B cell (primary cell): ENCODE measurements around the gene GNG7. TPM values are rescaled to one million over a fixed set of nuclear protein-coding genes. Genes with fewer than 3 reads are reported as not detected.

Experiments
- ATAC-seq: fragments of 200-7000 bp; cut with Tn5 transposase; one replicate; pipeline ENCODE4 v1.10.0; 2021; ENCODE audit warnings: low read depth, mild to moderate bottlenecking, moderate number of reproducible peaks, moderate library complexity
- CTCF ChIA-PET: fragments of 350-600 bp; sonication (Branson Sonifier 250); formaldehyde crosslinking; loops from one replicate; lab custom pipeline; 2021; ENCODE audit warnings: antibody characterized with exemption, inconsistent platforms; lab: Charles Lee
- POLR2A ChIA-PET: fragments of 350-600 bp; sonication (Branson Sonifier 250); formaldehyde crosslinking; loops from one replicate; lab custom pipeline; 2021; ENCODE audit warnings: antibody characterized with exemption; lab: Charles Lee
- DNase-seq: peaks from one replicate; pipeline ENCODE4 v3.0.0; 2013
- H2AFZ ChIP-seq: 2 replicates; pipeline ENCODE4 v1.6.1; 2012; ENCODE audit warnings: mild to moderate bottlenecking, low read depth, low read length; ENCODE audit not compliant: insufficient read depth, poor library complexity, severe bottlenecking
- H3K27ac ChIP-seq, 2 donors: 1 replicate in 1 of 2; 2 replicates in 1 of 2; pipeline ENCODE4 v1.5.1; 2012 to 2013; ENCODE audit warnings: low read length in 2 of 2, mild to moderate bottlenecking in 2 of 2, moderate library complexity in 1 of 2
- H3K27me3 ChIP-seq, 4 experiments: fragments of 200-600 bp in 1 of 4; sonication (generic) in 1 of 4; replicated peaks in 1 of 4; 1 replicate in 2 of 4; 2 replicates in 2 of 4; pipeline versions ENCODE4 v1.6.1 to v1.7.0; 2013 to 2016; ENCODE audit warnings: low read length in 3 of 4, mild to moderate bottlenecking in 2 of 4, mixed read lengths in 1 of 4, moderate library complexity in 1 of 4; ENCODE audit not compliant: insufficient read depth in 4 of 4, control insufficient read depth in 3 of 4; ENCODE audit errors: control extremely low read depth in 1 of 4
- H3K36me3 ChIP-seq, 2 experiments: replicated peaks in 1 of 2; 1 replicate in 1 of 2; 2 replicates in 1 of 2; pipeline versions ENCODE4 v1.6.1 to v1.7.1; 2013; ENCODE audit warnings: low read length in 1 of 2; ENCODE audit not compliant: insufficient read depth in 2 of 2, control insufficient read depth in 1 of 2; ENCODE audit errors: control extremely low read depth in 1 of 2, extremely low read depth in 1 of 2
- H3K4me1 ChIP-seq, 2 donors: fragments of 200-600 bp in 1 of 2; sonication (generic) in 1 of 2; 1 replicate in 1 of 2; 2 replicates in 1 of 2; pipeline versions ENCODE4 v1.5.1 to v1.6.1; 2013 to 2017; ENCODE audit warnings: low read length in 2 of 2; ENCODE audit not compliant: control insufficient read depth in 2 of 2, insufficient read depth in 2 of 2
- H3K4me2 ChIP-seq: replicated peaks from 2 replicates; pipeline ENCODE3; 2012; ENCODE audit warnings: mild to moderate bottlenecking, low read depth, low read length; ENCODE audit not compliant: poor library complexity, severe bottlenecking
- H3K4me3 ChIP-seq, 5 experiments: fragments of 200-600 bp in 1 of 5; sonication (generic) in 1 of 5; 1 replicate in 3 of 5; 2 replicates in 2 of 5; pipeline versions ENCODE4 v1.5.1 to v1.7.0; 2011 to 2016; ENCODE audit warnings: low read length in 4 of 5, mild to moderate bottlenecking in 4 of 5, low read depth in 2 of 5, control low read depth in 1 of 5, moderate library complexity in 1 of 5; ENCODE audit not compliant: insufficient read depth in 1 of 5; ENCODE audit errors: control extremely low read depth in 1 of 5, extremely low read depth in 1 of 5
- H3K79me2 ChIP-seq: fragments of 200-600 bp; sonication (generic); one replicate; pipeline ENCODE4 v1.6.0; 2016; ENCODE audit warnings: low read length; ENCODE audit not compliant: control insufficient read depth, insufficient read depth
- H3K9ac ChIP-seq: fragments of 200-600 bp; sonication (generic); 2 replicates; pipeline ENCODE4 v1.6.1; 2017; ENCODE audit warnings: mild to moderate bottlenecking, low read length, moderate library complexity
- H3K9me3 ChIP-seq, 3 donors: one replicate each; pipeline versions ENCODE4 v1.6.1 to v1.7.1; 2013; ENCODE audit warnings: low read length in 2 of 3; ENCODE audit not compliant: control insufficient read depth in 2 of 3, insufficient read depth in 1 of 3; ENCODE audit errors: control extremely low read depth in 1 of 3
- H4K20me1 ChIP-seq: 2 replicates; pipeline ENCODE4 v1.6.0; 2012; ENCODE audit warnings: mild to moderate bottlenecking, low read length; ENCODE audit not compliant: insufficient read depth, control insufficient read depth, poor library complexity, severe bottlenecking
- H3K27ac Mint-ChIP-seq: one replicate; pipeline ENCODE4 v1.8.0; 2021; ENCODE audit warnings: mixed read lengths
- H3K27me3 Mint-ChIP-seq: one replicate; pipeline ENCODE4 v1.8.0; 2021; ENCODE audit warnings: mixed read lengths
- H3K4me1 Mint-ChIP-seq: one replicate; pipeline ENCODE4 v1.8.0; 2021; ENCODE audit warnings: mixed read lengths
- H3K4me3 Mint-ChIP-seq: one replicate; pipeline ENCODE4 v1.8.0; 2021; ENCODE audit warnings: mixed read lengths
- H3K9me3 Mint-ChIP-seq: one replicate; pipeline ENCODE4 v1.8.0; 2022; ENCODE audit warnings: mixed read lengths; ENCODE audit not compliant: insufficient read depth
- EZH2 ChIP-seq: IDR thresholded peaks from 2 replicates; pipeline ENCODE4 v1.6.1; 2012; ENCODE audit warnings: borderline replicate concordance, low read depth, mild to moderate bottlenecking, moderate library complexity, low read length; ENCODE audit not compliant: insufficient read depth, poor library complexity, severe bottlenecking
- WGBS: methylation state at CpG from one replicate; pipeline ENCODE4 v1.1.5; 2013; ENCODE audit warnings: missing lambda C conversion rate; ENCODE audit not compliant: insufficient coverage; 5-methylcytosine and 5-hydroxymethylcytosine counted together
- intact Hi-C: fragments of 100-400 bp; cut with micrococcal nuclease; formaldehyde crosslinking; loops from one replicate; pipeline ENCODE4 v1.10.0; 2022
- polyA plus RNA-seq: library from polyadenylated mRNA; depleted of rRNA; stranded (reverse); fragments of >200 nt; gene quantifications from 2 replicates; pipeline ENCODE4 v1.2.3, GENCODE V29; 2012
- total RNA-seq, 2 donors: library from RNA; stranded (reverse); fragments of 120-200 nt in 1 of 2; gene quantifications; 1 replicate in 1 of 2; 2 replicates in 1 of 2; pipeline versions ENCODE4 v1.2.3 to v1.2.4, GENCODE V29; 2013 to 2022
- TF ChIP-seq, protein P1 (sequence below): fragments of 200-600 bp; IDR thresholded peaks from one replicate; pipeline ENCODE4 v1.8.0; 2022; ENCODE audit warnings: antibody characterized with exemption, mild to moderate bottlenecking

Gene GNG7
- total and polyA plus RNA-seq, 2 donors (not counting 1 experiment from before 2014, with no cell fraction given): 76.3 to 153 TPM

- Histone ChIP-seq H2AFZ (no peak overlapping the region), H3K9ac (peak overlapping the region; percentile 58), H3K27me3 (no peaks in the 10 kb centered on the region), H4K20me1 (peaks cover 38% of the 10 kb centered on the region), H3K4me2 (peak overlapping the region; percentile 73), H3K79me2 (peaks cover 69% of the 10 kb centered on the region), H3K27ac (peak overlapping the region; percentile 78 to 79), H3K9me3 (peaks cover 0 to 22% (median 6%) of the 10 kb centered on the region in 3 donors), H3K36me3 (peaks cover 0 to 11% of the 10 kb centered on the region in 2 experiments), H3K4me1 (peaks cover 83 to 93% of the 10 kb centered on the region in 2 donors), H3K4me3 (peak overlapping the region in 3 of 5 experiments; percentile 25 to 47 (median 29))
- Mint-ChIP-seq H3K27ac (peak overlapping the region; percentile 95), H3K4me3 (peak overlapping the region; percentile 79), H3K9me3 (no peaks in the 10 kb centered on the region), H3K4me1 (peaks cover 82% of the 10 kb centered on the region), H3K27me3 (no peaks in the 10 kb centered on the region)
- ChIA-PET POLR2A (interaction anchor here (0.7 to 4.0 kb wide), 7 partner anchors 8 to 142 kb away, joined by 3 to 20 read pairs (median 6); partner anchors contain the start of gene GADD45B), CTCF (interaction anchor here (0.8 to 25.1 kb wide), 8 partner anchors 2 to 147 kb away, joined by 3 to 593 read pairs (median 6); partner anchors contain the start of gene GADD45B)
- DNase-seq: peak; percentile 83
- 3% methylated on average over 7 of the region's 10 CpGs for WGBS
- TF ChIP-seq, protein P1, sequence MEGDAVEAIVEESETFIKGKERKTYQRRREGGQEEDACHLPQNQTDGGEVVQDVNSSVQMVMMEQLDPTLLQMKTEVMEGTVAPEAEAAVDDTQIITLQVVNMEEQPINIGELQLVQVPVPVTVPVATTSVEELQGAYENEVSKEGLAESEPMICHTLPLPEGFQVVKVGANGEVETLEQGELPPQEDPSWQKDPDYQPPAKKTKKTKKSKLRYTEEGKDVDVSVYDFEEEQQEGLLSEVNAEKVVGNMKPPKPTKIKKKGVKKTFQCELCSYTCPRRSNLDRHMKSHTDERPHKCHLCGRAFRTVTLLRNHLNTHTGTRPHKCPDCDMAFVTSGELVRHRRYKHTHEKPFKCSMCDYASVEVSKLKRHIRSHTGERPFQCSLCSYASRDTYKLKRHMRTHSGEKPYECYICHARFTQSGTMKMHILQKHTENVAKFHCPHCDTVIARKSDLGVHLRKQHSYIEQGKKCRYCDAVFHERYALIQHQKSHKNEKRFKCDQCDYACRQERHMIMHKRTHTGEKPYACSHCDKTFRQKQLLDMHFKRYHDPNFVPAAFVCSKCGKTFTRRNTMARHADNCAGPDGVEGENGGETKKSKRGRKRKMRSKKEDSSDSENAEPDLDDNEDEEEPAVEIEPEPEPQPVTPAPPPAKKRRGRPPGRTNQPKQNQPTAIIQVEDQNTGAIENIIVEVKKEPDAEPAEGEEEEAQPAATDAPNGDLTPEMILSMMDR: no peak
- TF ChIP-seq EZH2: no peak
- ATAC-seq: peak; percentile 29
- intact Hi-C loops: loop anchor here (10.0 kb wide), 1 partner anchor 224 kb away; no protein-coding TSS in a partner anchor
Observed at GRCh38 chr19:2618611-2619010, 83.9 kb downstream of the GNG7 start.
